OCI-LY1 (cell line): ENCODE data around the gene DNAJB8.

Experiments
- CTCF ChIP-seq: fragments of 200-600 bp; sonication (generic), shearing (Covaris generic); IDR thresholded peaks from 2 replicates; pipeline ENCODE4 v1.5.1; 2017; ENCODE audit warnings: mild to moderate bottlenecking, antibody characterized with exemption, low read length, moderate library complexity, mixed read lengths
- EZH2 ChIP-seq: fragments of 200-600 bp; sonication (generic), shearing (Covaris generic); IDR thresholded peaks from 2 replicates; pipeline ENCODE4 v1.8.0; 2017; ENCODE audit warnings: borderline replicate concordance, mixed run types, mild to moderate bottlenecking, antibody characterized with exemption, low read length, moderate library complexity, mixed read lengths

GRCh38 chr3:128498127-128498626, 31.5 kb upstream of the DNAJB8 start:
- no peak; the same call in 1 of the 2 replicates for TF ChIP-seq CTCF
- TF ChIP-seq EZH2, result no peak
